NCI-H1417 (cell line): ENCODE results near the gene ATP10B.

Experiments
- DNase-seq, 3 experiments: peaks; one replicate each; lab custom pipeline; 2025; lab: John Stamatoyannopoulos, UW

ATP10B gene

GRCh38 chr5:160637357-160638090, 214.5 kb downstream of the ATP10B start:
- DNase-seq: no peak

- DNase-seq: no peak
Measured at GRCh38 chr5:160635663-160636062, 216.3 kb downstream of the ATP10B start.

GRCh38 chr5:160635046-160635445, 217.0 kb downstream of the ATP10B start:
- DNase-seq: no peak

- peak; percentile 30 to 90 (median 69) for DNase-seq
Measured at GRCh38 chr5:160629003-160629402, 223.0 kb downstream of the ATP10B start.

GRCh38 chr5:160628619-160628968, 223.4 kb downstream of the ATP10B start:
- no peak for DNase-seq

GRCh38 chr5:160627921-160628618, 223.9 kb downstream of the ATP10B start:
- DNase-seq: no peak

GRCh38 chr5:160626322-160626721, 225.7 kb downstream of the ATP10B start:
- DNase-seq: peak in 1 of 3 experiments; percentile 88

- no peak for DNase-seq
Measured at GRCh38 chr5:160621526-160621925, 230.5 kb downstream of the ATP10B start.

- no peak for DNase-seq
Measured at GRCh38 chr5:160620401-160620800, 231.6 kb downstream of the ATP10B start.

- DNase-seq: peak in 2 of 3 experiments; percentile 1 to 34
Measured at GRCh38 chr5:160619381-160619780, 232.6 kb downstream of the ATP10B start.

GRCh38 chr5:160618286-160618685, 233.7 kb downstream of the ATP10B start:
- no peak for DNase-seq

GRCh38 chr5:160616712-160617497, 235.1 kb downstream of the ATP10B start:
- no peak for DNase-seq

- no peak for DNase-seq
Measured at GRCh38 chr5:160614136-160614535, 237.9 kb downstream of the ATP10B start.

GRCh38 chr5:160605266-160605665, 246.7 kb downstream of the ATP10B start:
- DNase-seq: no peak

GRCh38 chr5:160604484-160604883, 247.5 kb downstream of the ATP10B start:
- no peak for DNase-seq

- DNase-seq: no peak
Measured at GRCh38 chr5:160602744-160603143, 249.3 kb downstream of the ATP10B start.

GRCh38 chr5:160601046-160601445, 251.0 kb downstream of the ATP10B start:
- DNase-seq: no peak

- DNase-seq: no peak
Measured at GRCh38 chr5:160573318-160573717, 278.7 kb downstream of the ATP10B start.

- DNase-seq: no peak
Measured at GRCh38 chr5:160567031-160567705, 284.8 kb downstream of the ATP10B start.

GRCh38 chr5:160565376-160565775, 286.6 kb downstream of the ATP10B start:
- DNase-seq: no peak

- DNase-seq: no peak
Measured at GRCh38 chr5:160556846-160557245, 295.2 kb downstream of the ATP10B start.

- DNase-seq: peak; percentile 35 to 94 (median 80)
Measured at GRCh38 chr5:160555971-160556631, 295.9 kb downstream of the ATP10B start.
